WTC11 (cell line): Measurements from ENCODE around the gene CEBPZOS. TPM values are rescaled to one million over a fixed set of nuclear protein-coding genes. Genes with fewer than 3 reads are reported as not detected.

Experiments
- ATAC-seq: fragments of 200-7000 bp; cut with Tn5 transposase; 2 replicates; pipeline ENCODE4 v1.10.0; 2021; ENCODE audit warnings: mild to moderate bottlenecking, moderate library complexity
- CTCF ChIA-PET: fragments of 300-600 bp; sonication (Branson Sonifier 250); formaldehyde crosslinking; loops from one replicate; lab custom pipeline; 2021; ENCODE audit warnings: antibody characterized with exemption; lab: Charles Lee
- POLR2A ChIA-PET: fragments of 350-600 bp; sonication (Branson Sonifier 250); formaldehyde crosslinking; loops from one replicate; lab custom pipeline; 2021; ENCODE audit warnings: antibody characterized with exemption; lab: Charles Lee
- DNase-seq: peaks from one replicate; pipeline ENCODE4 v3.0.0; 2021; ENCODE audit warnings: low spot score
- H3K27ac Mint-ChIP-seq: 2 replicates; pipeline ENCODE4 v1.8.0; 2021; ENCODE audit warnings: mixed read lengths
- H3K27me3 Mint-ChIP-seq: 2 replicates; pipeline ENCODE4 v1.8.0; 2021; ENCODE audit warnings: low read depth, mild to moderate bottlenecking, moderate library complexity, mixed read lengths
- H3K36me3 Mint-ChIP-seq: 2 replicates; pipeline ENCODE4 v1.8.0; 2021; ENCODE audit warnings: mixed read lengths
- H3K4me1 Mint-ChIP-seq: 2 replicates; pipeline ENCODE4 v1.8.0; 2022; ENCODE audit warnings: mixed read lengths
- H3K4me3 Mint-ChIP-seq: 2 replicates; pipeline ENCODE4 v1.8.0; 2021; ENCODE audit warnings: mild to moderate bottlenecking, moderate library complexity, mixed read lengths
- H3K9me3 Mint-ChIP-seq: 2 replicates; pipeline ENCODE4 v1.8.0; 2021; ENCODE audit warnings: mixed read lengths
- USF2 ChIP-seq: sonication (generic); formaldehyde crosslinking; IDR thresholded peaks from 2 replicates; pipeline ENCODE4 v1.8.1; 2023; ENCODE audit warnings: mild to moderate bottlenecking, missing genetic modification reagents, moderate library complexity
- ZNF219 ChIP-seq: sonication (generic); formaldehyde crosslinking; IDR thresholded peaks from 2 replicates; pipeline ENCODE4 v1.8.0; 2023; ENCODE audit warnings: missing genetic modification reagents, mild to moderate bottlenecking, borderline replicate concordance
- ZNF232 ChIP-seq: sonication (generic); formaldehyde crosslinking; IDR thresholded peaks from 2 replicates; pipeline ENCODE4 v1.8.0; 2022; ENCODE audit warnings: mild to moderate bottlenecking, missing genetic modification reagents
- ZNF396 ChIP-seq: fragments of 250-450 bp; sonication (Bioruptor Pico); IDR thresholded peaks from 2 replicates; pipeline ENCODE4 v1.8.0; 2021; ENCODE audit warnings: mild to moderate bottlenecking, moderate library complexity, borderline replicate concordance
- ZNF532 ChIP-seq: fragments of 250-450 bp; sonication (Bioruptor Pico); IDR thresholded peaks from 2 replicates; pipeline ENCODE4 v1.9.0; 2021; ENCODE audit warnings: mild to moderate bottlenecking, borderline replicate concordance
- ZNF671 ChIP-seq: fragments of 250-450 bp; sonication (Bioruptor Pico); IDR thresholded peaks from 2 replicates; pipeline ENCODE4 v1.8.0; 2021; ENCODE audit warnings: mild to moderate bottlenecking
- total RNA-seq: library from RNA; stranded (reverse); gene quantifications from 3 replicates; pipeline ENCODE4 v1.2.3, GENCODE V29; 2021

The CEBPZOS gene
- total RNA-seq, 1 experiment from 2014 or later: 129 TPM

DNA sequence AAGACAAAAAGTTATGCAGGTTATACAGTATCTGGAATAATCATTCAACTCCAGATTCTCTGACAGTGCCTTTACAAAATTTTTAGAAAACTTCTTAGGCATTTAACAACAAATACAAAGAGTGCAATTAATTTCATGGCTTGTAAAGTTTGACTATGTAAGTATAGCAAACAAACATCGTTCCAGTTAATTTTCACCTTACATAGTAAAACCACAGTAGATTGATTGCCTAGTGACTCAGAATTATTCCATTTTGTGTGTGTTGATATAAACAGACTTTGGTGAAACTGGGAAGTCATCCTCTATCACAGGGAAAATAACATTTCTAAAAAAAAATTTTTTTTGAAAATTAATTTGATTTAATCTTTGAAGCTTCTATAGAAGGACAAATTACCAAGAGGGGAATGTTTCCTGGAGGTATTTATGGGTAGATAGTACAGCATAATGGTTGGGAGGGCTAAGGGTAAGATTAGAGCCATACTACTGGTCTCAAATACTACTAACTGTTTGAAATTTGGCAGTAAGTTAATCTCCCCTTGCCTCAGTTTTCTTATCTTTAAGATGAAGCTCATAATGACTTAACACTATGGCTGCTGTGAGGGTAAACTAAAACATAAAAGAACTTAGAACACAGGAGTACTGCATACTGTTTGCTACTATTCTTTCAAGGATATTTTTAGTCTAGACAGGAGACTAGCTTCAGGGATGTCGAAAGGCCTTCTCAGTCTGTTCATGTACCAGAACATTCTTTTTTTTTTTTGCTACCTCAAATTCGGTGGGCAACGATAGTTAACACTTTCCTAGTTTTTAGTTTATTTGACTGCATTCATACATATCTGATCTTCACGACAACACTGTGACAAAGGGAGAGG, 54.8 kb downstream of the CEBPZOS start:
- Mint-ChIP-seq H3K36me3 (peaks cover 76% of the 10 kb centered on the region), H3K4me3 (no peak overlapping the region), H3K27ac (peak overlapping the region; percentile 54), H3K27me3 (no peaks in the 10 kb centered on the region), H3K9me3 (no peaks in the 10 kb centered on the region), H3K4me1 (peaks cover 4% of the 10 kb centered on the region; the same call in 1 of the 2 replicates)
- ChIA-PET POLR2A (no interaction called here), CTCF (interaction anchor here (0.8 kb wide), 1 partner anchor 83 kb away, joined by 3 read pairs; no protein-coding TSS in a partner anchor)
- no peak for TF ChIP-seq ZNF396 (CRISPR knock-in tag)
- TF ChIP-seq ZNF219: no peak
- TF ChIP-seq USF2 (CRISPR knock-in tag): no peak
- TF ChIP-seq ZNF232: no peak
- TF ChIP-seq ZNF532 (CRISPR knock-in tag): no peak
- no peak for TF ChIP-seq ZNF671 (CRISPR knock-in tag)
- DNase-seq (no peak), ATAC-seq (no peak)

Other genes with a start within 250 kb of the CEBPZOS start
- gene STRN, start 230.0 kb upstream of the CEBPZOS start, total RNA-seq: 31.1 to 34.7 TPM (median 31.3 TPM) in 3 replicates
- gene HEATR5B, start 112.1 kb upstream of the CEBPZOS start, total RNA-seq: 11.0 to 12.6 TPM (median 12.5 TPM) in 3 replicates
- gene GPATCH11, start 112.0 kb upstream of the CEBPZOS start, total RNA-seq: 3.5 to 4.8 TPM (median 4.0 TPM) in 3 replicates
- gene EIF2AK2, start 39.5 kb upstream of the CEBPZOS start, total RNA-seq: 34.2 to 42.3 TPM (median 40.7 TPM) in 3 replicates
- gene SULT6B1, start 7.8 kb upstream of the CEBPZOS start, total RNA-seq: not detected in 3 replicates
- gene CEBPZ, start 35.1 kb downstream of the CEBPZOS start, total RNA-seq: 127 to 146 TPM (median 132 TPM) in 3 replicates
- gene NDUFAF7, start 35.2 kb downstream of the CEBPZOS start, total RNA-seq: 42.9 to 57.8 TPM (median 44.9 TPM) in 3 replicates
- gene PRKD3, start 128.3 kb downstream of the CEBPZOS start, total RNA-seq: 65.9 to 82.1 TPM (median 68.5 TPM) in 3 replicates
- gene QPCT, start 148.1 kb downstream of the CEBPZOS start, total RNA-seq: 13.6 to 19.9 TPM (median 19.5 TPM) in 3 replicates